ENCODE measurements around the gene LUM. TPM values are rescaled to one million over a fixed set of nuclear protein-coding genes. Genes with fewer than 3 reads are reported as not detected.

LUM gene
- total RNA-seq, 4 donors from 2014 or later = 213 to 557 (median 340) TPM

GRCh38 chr12:91142221-91142631 lies 30.9 kb upstream of the LUM start:
- ATAC-seq (ENCODE audit: low FRiP score) = peak; percentile 68
- DNase-seq (ENCODE audit: low spot score) = no peak
- TF ChIP-seq CTCF (IDR thresholded peaks at IDR 0.05) = no peak

- no peak for DNase-seq (ENCODE audit: low spot score)
These were observed 29.0 kb upstream of the LUM start for GRCh38 chr12:91140026-91140931.

GRCh38 chr12:91139286-91139685 lies 28.0 kb upstream of the LUM start:
- ATAC-seq (ENCODE audit: low FRiP score) (no peak), DNase-seq (ENCODE audit: low spot score) (no peak)
- TF ChIP-seq CTCF (IDR thresholded peaks at IDR 0.05) = no peak

More at GRCh38 chr12:91140026-91140931, 29.0 kb upstream of the LUM start:
- TF ChIP-seq CTCF (IDR thresholded peaks at IDR 0.05) = no peak
- no peak for ATAC-seq (ENCODE audit: low FRiP score)

- DNase-seq (ENCODE audit: low spot score) = no peak
- ATAC-seq (ENCODE audit: low FRiP score) = peak; percentile 30
- no peak for TF ChIP-seq CTCF (IDR thresholded peaks at IDR 0.05)
These were observed 27.1 kb upstream of the LUM start for GRCh38 chr12:91138337-91138920.

GRCh38 chr12:91133871-91134270 lies 22.6 kb upstream of the LUM start:
- ATAC-seq (ENCODE audit: low FRiP score) (peak; percentile 56), DNase-seq (ENCODE audit: low spot score) (no peak)
- no peak for TF ChIP-seq CTCF (IDR thresholded peaks at IDR 0.05)

- DNase-seq (ENCODE audit: low spot score) (no peak), ATAC-seq (ENCODE audit: low FRiP score) (no peak)
- no peak for TF ChIP-seq CTCF (IDR thresholded peaks at IDR 0.05)
These were observed 18.5 kb upstream of the LUM start for GRCh38 chr12:91129662-91130362.
